Stimulated activated CD4-positive, alpha-beta T cell treated with anti-CD3 and anti-CD28 coated beads, TNF-alpha, amount 100 ng/mL, for 48 hours (primary cell): ENCODE measurements around the gene FRMD1.

ENCODE experiments used
- DNase-seq, 3 donors: peaks; one replicate each; pipeline ENCODE4 v3.0.0-alpha.2; 2020; ENCODE audit warnings: low read depth in 3 of 3

FRMD1 gene

GRCh38 chr6:168095716-168096250 lies 16.8 kb upstream of the FRMD1 start:
- DNase-seq = no peak

- no peak for DNase-seq
These were observed 16.2 kb upstream of the FRMD1 start for GRCh38 chr6:168095171-168095691.

- no peak for DNase-seq
These were observed 14.6 kb upstream of the FRMD1 start for GRCh38 chr6:168093634-168094033.

- DNase-seq = no peak
These were observed 14.1 kb upstream of the FRMD1 start for GRCh38 chr6:168093071-168093505.

- no peak for DNase-seq
These were observed 13.5 kb upstream of the FRMD1 start for GRCh38 chr6:168092541-168092940.

- DNase-seq = no peak
These were observed 12.6 kb upstream of the FRMD1 start for GRCh38 chr6:168091381-168092264.

GRCh38 chr6:168090706-168091105 lies 11.7 kb upstream of the FRMD1 start:
- no peak for DNase-seq

GRCh38 chr6:168090064-168090690 lies 11.2 kb upstream of the FRMD1 start:
- no peak for DNase-seq

- no peak for DNase-seq
These were observed 10.4 kb upstream of the FRMD1 start for GRCh38 chr6:168089186-168090063.

GRCh38 chr6:168088161-168089053 lies 9.4 kb upstream of the FRMD1 start:
- no peak for DNase-seq

- DNase-seq = no peak
These were observed 8.6 kb upstream of the FRMD1 start for GRCh38 chr6:168087436-168088160.

- DNase-seq = no peak
These were observed 7.6 kb upstream of the FRMD1 start for GRCh38 chr6:168086616-168087015.

- DNase-seq = no peak
These were observed 7.1 kb upstream of the FRMD1 start for GRCh38 chr6:168086066-168086465.

GRCh38 chr6:168084465-168085160 lies 5.6 kb upstream of the FRMD1 start:
- no peak for DNase-seq

- DNase-seq = no peak
These were observed 4.5 kb upstream of the FRMD1 start for GRCh38 chr6:168083514-168083885.

GRCh38 chr6:168082860-168083513 lies 4.0 kb upstream of the FRMD1 start:
- no peak for DNase-seq

GRCh38 chr6:168081858-168082546 lies 3.0 kb upstream of the FRMD1 start:
- DNase-seq = no peak

GRCh38 chr6:168080393-168081077 lies 1.5 kb upstream of the FRMD1 start:
- DNase-seq = no peak
